GM21528 (cell line): ENCODE measurements around the gene CLPTM1L.

Experiments
- ATAC-seq: cut with Tn5 transposase; IDR thresholded peaks from one replicate; pipeline ENCODE4 v1.9.1; 2021; ENCODE audit warnings: mild to moderate bottlenecking, moderate library complexity; ENCODE audit not compliant: unreplicated experiment, low FRiP score

The CLPTM1L gene

GRCh38 chr5:1344975-1345838, at the start of gene CLPTM1L:
CLPTM1L (minus strand) TSS chr5:1345099; CDS start chr5:1344841, 258 bp downstream.
- peak; percentile 70 for ATAC-seq

GRCh38 chr5:1393571-1394501, 48.9 kb upstream of the CLPTM1L start:
- ATAC-seq = no peak

DNA sequence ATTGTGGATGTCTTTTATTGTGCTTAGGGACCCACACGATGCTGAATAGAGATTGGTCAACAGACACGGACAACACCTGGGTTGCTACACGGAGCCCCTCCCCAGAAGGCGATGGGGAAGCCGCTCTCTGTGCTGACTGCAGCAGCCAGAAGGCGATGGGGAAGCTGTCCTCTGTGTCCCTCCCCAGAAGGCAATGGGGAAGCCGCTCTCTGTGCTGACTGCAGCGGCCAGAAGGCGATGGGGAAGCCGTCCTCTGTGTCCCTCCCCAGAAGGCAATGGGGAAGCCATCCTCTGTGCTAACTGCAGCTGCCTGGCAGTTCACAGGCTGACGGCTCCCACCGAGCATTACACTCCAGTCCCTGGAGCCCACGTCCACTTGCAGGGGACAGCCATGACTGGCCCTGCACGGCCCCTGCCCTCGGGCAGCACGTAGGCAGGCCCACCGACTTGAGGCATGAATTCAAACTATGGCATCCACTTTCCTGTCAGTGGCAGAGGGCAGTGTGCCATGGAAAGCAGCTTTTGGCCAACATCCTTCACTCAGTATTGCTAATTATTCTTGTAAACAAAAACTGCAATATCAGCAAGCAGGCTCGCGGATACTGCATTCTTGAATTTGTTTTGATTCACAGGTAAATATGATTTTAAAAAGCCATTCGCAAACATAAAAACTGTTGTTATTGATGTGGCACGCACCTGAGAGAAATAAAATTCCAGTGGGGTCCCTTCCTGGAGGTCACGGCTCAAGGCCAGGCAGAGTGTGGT, 48.1 kb upstream of the CLPTM1L start:
- no peak for ATAC-seq

GRCh38 chr5:1392261-1392660, 47.4 kb upstream of the CLPTM1L start:
- no peak for ATAC-seq

DNA sequence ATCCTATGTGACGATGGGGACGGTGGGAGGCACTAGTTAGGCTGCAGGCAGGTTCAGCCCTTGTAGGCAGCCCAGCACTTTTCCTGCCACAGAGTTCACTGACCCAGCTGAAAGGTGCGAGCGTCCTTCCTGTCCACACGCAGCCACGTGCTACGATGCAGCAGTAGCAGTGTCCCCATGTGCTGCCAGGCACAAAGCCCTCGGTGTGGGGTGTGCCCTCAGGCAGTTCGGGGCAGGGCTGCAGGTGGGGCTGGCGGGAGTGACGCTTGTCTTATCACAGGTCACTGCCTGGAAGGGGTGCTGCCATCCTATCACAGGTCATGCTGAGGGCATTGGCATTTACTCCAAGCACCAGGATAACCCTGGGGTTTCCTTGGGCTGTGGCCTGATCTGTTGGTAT, 46.8 kb upstream of the CLPTM1L start:
- no peak for ATAC-seq

DNA sequence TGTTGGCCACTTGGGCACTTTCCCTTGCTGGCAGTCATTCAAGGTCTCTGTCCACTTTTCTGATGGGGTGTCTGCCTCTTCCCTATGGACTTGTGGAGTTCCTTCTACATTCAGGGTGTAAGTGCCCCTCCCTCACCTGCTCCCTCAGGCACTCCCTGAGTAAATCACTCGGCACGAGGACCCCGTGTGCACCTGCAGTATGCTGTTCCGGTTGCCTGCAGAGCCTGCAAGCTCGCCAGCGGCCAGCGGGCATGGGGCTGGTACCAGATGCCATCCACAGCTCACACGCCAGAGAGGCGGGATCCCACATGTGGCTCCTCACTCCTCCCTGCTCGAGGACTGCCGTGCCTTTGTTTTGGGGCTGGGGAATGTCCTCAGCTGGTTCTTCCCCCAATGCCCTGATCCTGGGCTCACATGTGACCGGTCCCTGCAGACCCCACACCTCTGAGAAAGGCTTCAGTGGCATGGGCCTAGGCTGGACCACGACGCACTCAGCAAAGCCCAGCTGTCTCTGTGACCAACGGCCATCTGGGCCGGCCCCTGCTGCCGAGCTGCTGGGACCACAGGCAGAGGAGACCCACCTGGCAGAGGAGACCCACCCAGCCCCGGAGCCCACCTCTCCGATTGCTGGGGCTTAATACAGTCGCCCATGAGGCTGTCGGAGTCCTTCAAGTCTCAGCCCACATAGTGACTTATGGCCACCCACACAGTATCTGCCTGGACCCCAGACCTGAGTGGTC, 46.1 kb upstream of the CLPTM1L start:
- ATAC-seq = no peak

DNA sequence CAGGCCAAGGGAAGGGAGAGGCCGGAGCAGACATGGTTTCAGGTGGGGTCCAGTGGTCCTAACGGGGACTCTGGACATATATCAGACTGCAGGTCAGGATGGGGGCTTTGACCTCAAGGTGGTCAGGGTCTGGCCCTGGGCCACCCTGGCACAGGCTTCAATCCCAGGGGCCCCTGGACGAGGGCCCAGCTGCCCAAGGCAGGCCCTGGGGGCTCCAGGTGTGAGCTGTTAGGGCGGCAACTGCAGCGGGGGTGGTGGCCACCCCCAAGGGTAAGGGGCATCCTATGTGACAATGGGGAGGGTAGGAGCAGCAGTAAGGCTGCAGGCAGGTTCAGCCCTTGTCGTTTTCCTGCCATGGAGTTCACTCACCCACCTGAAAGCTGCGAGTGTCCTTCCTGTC, 45.4 kb upstream of the CLPTM1L start:
- ATAC-seq = no peak

DNA sequence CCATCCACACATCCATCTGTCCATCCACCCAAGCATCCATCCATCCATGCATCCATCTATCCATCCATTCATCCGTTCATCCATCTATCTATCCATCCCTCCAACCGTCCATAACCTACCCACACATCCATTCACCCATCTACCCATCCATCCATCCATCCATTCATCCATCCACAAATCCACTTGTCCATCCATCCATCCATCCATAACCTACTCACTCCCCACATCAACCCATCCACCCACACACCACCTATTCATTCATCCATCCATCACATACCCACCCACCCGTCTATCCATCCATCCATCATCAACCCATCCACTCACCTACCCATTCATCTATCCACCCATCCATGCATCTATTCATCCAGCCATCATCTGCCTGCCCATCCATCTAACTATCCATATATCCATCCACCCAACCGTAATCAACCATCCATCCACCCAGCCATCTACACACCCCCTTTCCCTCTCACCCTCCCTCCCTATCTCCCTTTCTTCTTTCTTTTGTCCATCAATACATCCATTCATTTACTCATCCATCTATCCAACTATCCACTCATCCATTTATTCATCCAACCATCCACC, 43.6 kb upstream of the CLPTM1L start:
- no peak for ATAC-seq

DNA sequence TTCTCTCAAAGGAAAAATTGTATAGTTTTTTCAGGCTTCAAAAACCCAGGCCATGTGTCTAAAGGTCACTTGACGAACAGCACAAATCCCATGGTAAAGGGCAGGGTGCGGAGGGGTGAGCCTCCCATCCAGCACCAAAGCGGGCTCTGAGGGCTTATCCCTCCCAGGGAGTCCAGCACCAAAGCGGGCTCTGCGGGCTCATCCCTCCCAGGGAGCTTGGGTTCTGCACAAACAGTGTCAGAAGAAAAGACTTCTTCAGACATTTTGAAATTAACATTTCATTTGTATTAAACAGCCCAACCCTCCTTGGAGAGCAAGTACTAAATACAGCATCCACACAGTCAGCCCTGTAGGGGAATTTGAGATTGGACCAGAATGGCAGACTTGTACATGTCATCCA, 43.0 kb upstream of the CLPTM1L start:
- ATAC-seq = no peak

DNA sequence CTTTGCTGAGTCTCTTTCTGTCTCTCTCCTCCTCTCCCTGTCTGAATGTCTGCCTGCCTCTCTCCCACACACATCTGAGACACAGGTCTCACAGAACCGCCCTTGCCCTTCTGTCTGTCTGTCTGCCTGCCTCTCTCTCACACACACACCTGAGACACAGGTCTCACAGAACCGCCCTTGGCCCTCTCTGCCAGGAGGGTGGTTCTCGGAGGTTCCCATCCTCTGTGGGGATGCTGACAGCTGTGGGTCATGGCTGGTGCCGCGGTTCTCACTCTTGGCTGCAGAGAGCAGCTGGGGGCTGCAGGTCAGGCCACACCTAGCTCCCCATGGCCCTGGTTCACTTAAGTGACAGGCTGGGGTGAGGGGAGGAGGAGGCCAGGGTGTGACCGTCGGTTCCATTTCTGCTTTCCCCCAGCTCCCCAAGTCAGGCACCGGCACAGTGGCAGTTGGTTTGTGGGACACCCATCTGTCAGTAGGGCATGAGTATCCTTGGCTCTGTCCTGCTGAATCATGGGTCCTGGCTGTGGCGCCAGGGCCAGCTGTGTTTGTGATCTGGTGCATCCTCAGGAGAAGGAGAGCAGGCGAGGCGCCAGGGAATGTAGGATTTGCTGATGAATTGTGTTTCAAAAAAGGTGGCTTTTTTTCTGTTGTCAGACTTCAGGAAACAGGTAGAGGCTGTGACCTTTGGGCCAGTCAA, 42.3 kb upstream of the CLPTM1L start:
- ATAC-seq = no peak

DNA sequence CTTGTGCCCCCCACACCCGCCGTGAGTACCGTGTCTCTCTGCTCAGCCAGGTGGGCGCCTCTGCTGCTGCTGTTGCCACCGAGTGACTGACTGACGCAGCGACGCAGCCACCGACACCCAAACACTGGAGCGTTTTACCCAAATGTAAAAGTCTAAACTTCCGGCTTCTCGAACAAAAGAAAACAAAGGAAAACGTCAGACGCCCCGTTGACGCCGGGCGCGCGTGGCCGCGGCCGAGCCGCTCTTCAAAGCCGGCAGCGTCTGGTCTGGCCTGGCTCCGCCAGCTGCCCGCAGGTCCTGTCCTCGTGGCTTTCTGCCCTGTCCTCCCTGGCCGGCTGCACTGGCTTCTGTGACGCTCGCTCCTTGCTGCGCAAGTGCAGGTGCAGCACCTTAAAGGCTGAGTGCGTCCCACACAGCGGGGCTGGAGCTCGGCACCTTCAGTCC, 41.4 kb upstream of the CLPTM1L start:
- ATAC-seq = peak; percentile 51

GRCh38 chr5:1385395-1386273, 40.7 kb upstream of the CLPTM1L start:
- peak; percentile 85 for ATAC-seq

DNA sequence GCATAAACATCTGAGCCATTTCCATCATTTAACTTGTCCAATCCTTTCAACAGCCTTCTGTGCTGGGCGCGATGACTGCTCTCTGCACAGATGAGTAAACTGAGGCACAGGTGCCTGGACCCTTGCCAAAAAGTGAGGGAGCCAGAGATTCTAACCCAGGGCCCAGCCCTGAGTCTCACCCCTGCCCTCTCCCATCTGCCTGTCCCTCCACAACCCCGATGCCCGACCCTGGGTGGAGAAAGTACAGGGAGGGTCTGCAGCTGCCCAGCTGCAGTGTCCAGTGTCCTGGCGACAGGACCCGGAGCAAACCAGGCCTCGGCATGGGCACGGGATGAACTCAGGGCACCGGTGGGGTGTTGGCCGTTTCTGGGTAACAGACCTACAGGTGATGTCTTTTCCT, 39.6 kb upstream of the CLPTM1L start:
- no peak for ATAC-seq

DNA sequence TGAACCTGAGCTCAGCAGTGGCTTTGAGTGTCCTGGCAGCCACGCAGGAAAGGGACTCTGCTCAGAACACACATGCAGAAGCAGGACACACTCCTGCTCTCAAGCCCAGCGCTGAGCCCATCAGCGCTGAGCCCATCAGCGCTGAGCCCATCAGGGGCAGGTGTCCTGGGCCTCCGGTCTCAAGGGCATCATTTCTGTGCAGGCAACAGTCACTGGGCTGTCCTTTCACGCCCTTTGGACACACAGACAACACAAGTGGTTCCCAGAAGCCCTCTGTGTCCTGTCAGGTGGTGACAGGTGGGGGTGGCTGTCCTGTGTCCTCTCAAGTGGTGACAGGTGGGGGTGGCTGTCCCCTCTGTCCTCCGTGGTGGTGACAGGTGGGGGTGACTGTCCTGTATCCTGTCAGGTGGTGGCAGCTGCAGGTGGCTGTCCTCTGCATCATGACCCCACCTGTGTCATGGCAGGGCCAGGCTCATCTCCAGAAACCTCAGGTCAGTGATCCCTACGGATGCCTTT, 39.0 kb upstream of the CLPTM1L start:
- ATAC-seq = no peak

- no peak for ATAC-seq
Measured at GRCh38 chr5:1383344-1383743, 38.4 kb upstream of the CLPTM1L start.

DNA sequence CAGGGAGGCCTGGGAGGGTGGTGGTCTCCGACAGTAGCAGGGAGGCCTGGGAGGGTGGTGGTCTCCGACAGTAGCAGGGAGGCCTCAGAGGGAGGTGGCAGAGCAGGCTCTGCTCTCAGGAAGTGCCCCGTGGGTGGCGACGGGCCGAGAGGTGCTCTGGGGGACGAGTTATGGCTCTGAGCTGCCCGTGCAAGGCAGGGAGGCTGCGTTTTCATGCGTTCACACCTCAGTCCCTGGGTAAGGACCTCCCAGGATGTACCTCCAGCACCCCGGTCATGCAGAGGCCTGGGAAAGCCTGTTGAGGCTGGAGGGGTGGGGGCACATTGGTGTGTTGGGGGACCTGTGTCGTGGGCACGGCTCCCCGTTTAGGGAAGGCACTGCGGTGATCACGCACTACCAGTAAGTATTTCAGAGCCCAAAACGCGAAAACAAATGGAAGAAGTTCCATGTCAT, 37.4 kb upstream of the CLPTM1L start:
- no peak for ATAC-seq

DNA sequence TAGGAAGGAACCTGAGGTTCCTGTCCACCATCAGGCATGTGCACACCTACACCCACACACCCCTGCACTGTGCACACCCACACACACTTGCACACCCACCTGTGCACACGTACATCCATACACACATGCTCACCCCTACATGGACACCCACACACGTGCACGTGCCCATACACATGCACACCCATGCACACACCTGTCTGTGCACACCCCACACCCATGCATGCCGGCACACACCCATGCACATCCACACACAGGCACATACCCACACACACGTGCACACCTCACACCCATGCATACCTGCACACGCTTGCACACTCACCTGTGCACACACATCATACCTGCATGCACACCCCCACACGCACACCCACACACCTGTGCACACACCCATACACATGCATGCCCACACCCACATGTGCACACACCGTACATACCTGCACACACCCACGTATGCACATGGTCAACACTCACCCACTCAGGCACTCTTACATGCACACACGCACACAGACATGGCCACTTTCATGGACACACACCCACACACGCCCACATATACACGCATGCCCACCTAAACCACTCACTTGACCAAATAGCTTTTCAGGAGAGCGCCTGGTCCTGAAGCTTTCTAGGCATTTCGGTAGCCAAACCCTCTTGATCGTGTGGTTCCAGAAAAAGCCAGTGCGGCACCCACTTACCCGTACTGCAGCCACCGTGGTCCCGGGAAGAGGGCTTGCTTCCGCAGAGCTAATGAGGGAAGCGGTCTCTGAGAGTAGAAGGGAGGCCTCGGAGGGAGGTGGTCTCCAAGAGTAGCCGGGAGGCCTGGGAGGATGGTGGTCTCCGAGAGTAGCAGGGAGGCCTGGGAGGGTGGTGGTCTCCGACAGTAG, 36.7 kb upstream of the CLPTM1L start:
- ATAC-seq = no peak
